HG03135 (cell line): ENCODE data around the gene SREK1IP1.
"Not testable (repeated sequence)": the region's sequence is repeated elsewhere in the genome, so short reads cannot be mapped to it uniquely, and the experiment has no call there.

Experiments
- ATAC-seq: cut with Tn5 transposase; IDR thresholded peaks from one replicate; pipeline ENCODE4 v1.9.1; 2021; ENCODE audit warnings: mild to moderate bottlenecking, moderate library complexity; ENCODE audit not compliant: unreplicated experiment

SREK1IP1 gene

GRCh38 chr5:64765804-64766504 lies 2.5 kb downstream of the SREK1IP1 start:
- no peak for ATAC-seq

- ATAC-seq: no peak
Measured at GRCh38 chr5:64763948-64764503, 4.5 kb downstream of the SREK1IP1 start.

GRCh38 chr5:64759960-64760660 lies 8.4 kb downstream of the SREK1IP1 start:
- no peak for ATAC-seq

GRCh38 chr5:64758901-64759300 lies 9.6 kb downstream of the SREK1IP1 start:
- ATAC-seq: no peak

GRCh38 chr5:64754066-64754465 lies 14.4 kb downstream of the SREK1IP1 start:
- ATAC-seq: no peak

GRCh38 chr5:64749385-64749784 lies 19.1 kb downstream of the SREK1IP1 start:
- no peak for ATAC-seq

- no peak for ATAC-seq
Measured at GRCh38 chr5:64746446-64746845, 22.0 kb downstream of the SREK1IP1 start.

DNA sequence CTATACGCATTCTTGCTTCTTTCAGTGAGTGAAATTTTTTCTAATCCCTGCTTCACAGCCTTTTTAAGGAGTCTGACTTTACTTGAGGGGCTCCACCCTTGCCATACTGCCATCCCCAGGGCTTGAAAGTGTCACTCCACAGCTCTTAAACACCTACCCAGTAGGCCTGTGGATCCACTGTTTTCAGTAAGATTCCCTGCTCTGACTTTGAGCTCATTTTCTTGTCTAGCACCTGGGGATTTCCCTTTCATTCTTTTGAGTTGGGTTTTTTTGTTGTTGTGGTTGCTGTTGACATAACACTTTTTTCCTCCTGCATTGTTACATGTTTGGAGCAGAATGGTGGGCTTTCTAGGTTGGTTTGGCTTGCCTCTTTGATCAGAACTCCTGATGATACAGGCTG lies 23.6 kb downstream of the SREK1IP1 start:
- ATAC-seq: no peak

GRCh38 chr5:64742821-64743220 lies 25.7 kb downstream of the SREK1IP1 start:
- no peak for ATAC-seq

GRCh38 chr5:64742411-64742810 lies 26.1 kb downstream of the SREK1IP1 start:
- no peak for ATAC-seq

GRCh38 chr5:64727150-64727549 lies 41.3 kb downstream of the SREK1IP1 start:
- no peak for ATAC-seq

DNA sequence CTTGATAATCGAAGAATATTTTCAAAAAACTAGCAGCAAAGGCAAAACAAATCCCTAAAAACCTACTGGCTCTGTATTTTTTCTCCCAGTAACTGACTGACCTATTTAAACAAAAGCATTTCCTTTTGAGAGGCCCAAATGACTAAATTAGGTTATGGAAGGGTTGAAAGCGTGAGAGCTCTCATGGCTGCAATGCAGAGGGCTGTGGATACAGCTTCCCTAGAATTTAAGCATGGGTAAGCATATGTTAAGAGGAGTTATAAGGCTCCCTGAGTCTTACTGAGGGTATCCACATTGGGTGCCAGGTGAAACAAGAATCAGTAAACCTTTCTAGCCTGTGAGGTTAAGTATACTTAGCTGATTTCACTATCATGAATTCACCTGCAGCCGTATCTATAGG lies 45.9 kb downstream of the SREK1IP1 start:
- no peak for ATAC-seq

GRCh38 chr5:64714495-64714894 lies 54.0 kb downstream of the SREK1IP1 start:
- not testable (repeated sequence) for ATAC-seq

GRCh38 chr5:64707191-64707590 lies 61.3 kb downstream of the SREK1IP1 start:
- no peak for ATAC-seq

DNA sequence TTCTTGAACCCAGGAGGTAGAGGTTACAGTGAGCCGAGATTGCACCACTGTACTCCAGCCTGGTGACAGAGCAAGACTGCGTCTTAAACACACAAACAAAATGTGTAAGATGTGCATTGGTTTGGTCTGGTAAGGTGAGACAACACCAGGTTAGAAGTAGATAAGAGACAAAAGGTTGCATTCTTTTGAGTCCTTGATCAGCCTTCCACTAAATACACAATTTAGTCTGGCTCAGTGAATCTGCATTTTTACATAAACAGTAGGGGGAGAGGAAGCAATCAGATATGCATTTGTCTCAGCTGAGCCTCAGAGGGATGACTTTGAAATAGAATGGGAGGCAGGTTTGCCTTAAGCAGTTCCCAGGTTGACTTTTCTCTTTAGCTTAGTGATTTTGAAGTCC lies 62.4 kb downstream of the SREK1IP1 start:
- ATAC-seq: not testable (repeated sequence)

DNA sequence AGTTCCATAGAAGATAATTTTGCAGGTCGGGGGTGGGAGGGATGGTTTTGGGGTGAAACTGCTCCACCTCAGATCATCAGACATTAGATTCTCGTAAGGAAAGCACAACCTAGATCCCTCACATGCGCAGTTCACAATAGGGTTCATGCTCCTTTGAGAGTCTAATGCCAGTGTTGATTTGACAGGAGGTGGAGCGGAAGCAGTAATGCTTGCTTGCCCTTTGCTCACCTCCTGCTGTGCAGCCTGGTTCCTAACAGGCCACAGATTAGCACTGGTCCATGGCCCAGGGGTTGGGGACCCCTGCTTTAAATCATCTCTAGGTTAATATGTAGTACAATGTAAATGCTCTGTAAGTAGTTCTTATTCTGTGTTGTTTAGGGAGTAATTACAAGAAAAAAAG lies 67.7 kb downstream of the SREK1IP1 start:
- no peak for ATAC-seq

GRCh38 chr5:64696414-64696813 lies 72.1 kb downstream of the SREK1IP1 start:
- ATAC-seq: not testable (repeated sequence)

DNA sequence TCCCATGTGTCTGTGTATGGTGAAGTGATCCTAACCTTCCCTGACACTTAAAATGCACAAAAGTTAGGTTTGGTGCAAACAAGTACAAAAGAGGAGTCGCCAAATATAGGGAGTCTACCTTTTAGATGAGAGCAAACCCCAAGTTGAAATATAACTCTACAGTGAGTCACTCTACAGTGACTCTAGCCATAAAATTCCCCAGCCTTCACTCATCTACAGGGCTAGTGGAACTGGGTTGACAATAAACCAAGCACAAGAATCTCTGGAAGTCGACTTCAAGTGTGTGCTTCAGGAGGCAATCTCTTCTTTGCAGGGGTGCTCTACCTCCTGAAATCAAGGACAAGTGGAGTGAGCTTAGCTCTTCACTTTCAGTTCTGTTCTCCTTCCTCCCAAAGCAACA lies 74.9 kb downstream of the SREK1IP1 start:
- ATAC-seq: no peak

GRCh38 chr5:64691291-64691690 lies 77.2 kb downstream of the SREK1IP1 start:
- no peak for ATAC-seq

GRCh38 chr5:64690417-64691151 lies 77.9 kb downstream of the SREK1IP1 start, which contains the start of gene SHISAL2B:
SHISAL2B (plus strand) TSS chr5:64690503; CDS start chr5:64690624, 121 bp downstream.
- no peak for ATAC-seq

- no peak for ATAC-seq
Measured at GRCh38 chr5:64690104-64690416, 78.4 kb downstream of the SREK1IP1 start.

DNA sequence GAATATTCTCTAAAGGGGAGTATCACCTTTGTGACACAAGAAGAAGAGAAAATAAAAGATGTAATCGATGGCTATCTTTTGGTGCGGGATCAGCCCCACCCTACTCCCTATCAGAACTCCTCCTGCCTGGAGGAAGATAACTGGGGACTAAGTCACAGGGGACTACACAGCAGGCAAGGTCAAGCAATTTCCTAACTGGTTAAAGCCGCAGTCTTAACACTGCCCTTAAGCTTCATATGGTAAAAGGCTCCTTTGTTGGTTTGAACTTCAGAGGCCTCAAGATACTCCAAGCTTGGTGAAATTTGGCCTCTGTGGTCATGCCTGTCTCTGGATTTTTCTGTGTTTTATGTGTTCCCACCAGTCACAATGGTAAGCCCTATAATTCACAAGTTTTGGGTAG lies 79.5 kb downstream of the SREK1IP1 start:
- no peak for ATAC-seq
